Lung microvascular endothelial cell (primary cell): Measurements from ENCODE around the gene SDK1. TPM values are rescaled to one million over a fixed set of nuclear protein-coding genes. Genes with fewer than 3 reads are reported as not detected.

Experiments
- DNase-seq, 2 donors: peaks; one replicate each; pipeline versions ENCODE4 v3.0.0 to v3.0.0-alpha.2; 2010; ENCODE audit warnings: low read depth in 2 of 2
- total RNA-seq: library from RNA; depleted of rRNA; stranded (reverse); fragments of >200 nt; gene quantifications from 2 replicates; pipeline ENCODE4 v1.2.1, GENCODE V29; 2014

Gene SDK1
- total RNA-seq, 1 donor from 2014 or later: 0.79 TPM

- no peak for DNase-seq
Observed at GRCh38 chr7:4170997-4171786, 870.1 kb downstream of the SDK1 start.

GRCh38 chr7:4172883-4173282 lies 871.8 kb downstream of the SDK1 start:
- DNase-seq: no peak

GRCh38 chr7:4173615-4174014 lies 872.6 kb downstream of the SDK1 start:
- DNase-seq: no peak

GRCh38 chr7:4174016-4174415 lies 873.0 kb downstream of the SDK1 start:
- DNase-seq: no peak

- DNase-seq: no peak
Observed at GRCh38 chr7:4174451-4174850, 873.4 kb downstream of the SDK1 start.

- no peak for DNase-seq
Observed at GRCh38 chr7:4174884-4175283, 873.8 kb downstream of the SDK1 start.

GRCh38 chr7:4175346-4175973 lies 874.4 kb downstream of the SDK1 start:
- DNase-seq: no peak

GRCh38 chr7:4177001-4177400 lies 875.9 kb downstream of the SDK1 start:
- no peak for DNase-seq

GRCh38 chr7:4178416-4178815 lies 877.4 kb downstream of the SDK1 start:
- DNase-seq: no peak

GRCh38 chr7:4178916-4179687 lies 878.0 kb downstream of the SDK1 start:
- no peak for DNase-seq

GRCh38 chr7:4179688-4180380 lies 878.8 kb downstream of the SDK1 start:
- DNase-seq: no peak

- DNase-seq: no peak
Observed at GRCh38 chr7:4181446-4181845, 880.4 kb downstream of the SDK1 start.

- no peak for DNase-seq
Observed at GRCh38 chr7:4182605-4183300, 881.7 kb downstream of the SDK1 start.

GRCh38 chr7:4184653-4185052 lies 883.6 kb downstream of the SDK1 start:
- no peak for DNase-seq

GRCh38 chr7:4185136-4185535 lies 884.1 kb downstream of the SDK1 start:
- DNase-seq: no peak

- DNase-seq: no peak
Observed at GRCh38 chr7:4185721-4186512, 884.9 kb downstream of the SDK1 start.

- DNase-seq: no peak
Observed at GRCh38 chr7:4186513-4186780, 885.4 kb downstream of the SDK1 start.

- no peak for DNase-seq
Observed at GRCh38 chr7:4188651-4189050, 887.6 kb downstream of the SDK1 start.

GRCh38 chr7:4189131-4189570 lies 888.1 kb downstream of the SDK1 start:
- no peak for DNase-seq
